GM19035 (cell line): ENCODE results near the gene MAML3.
"Not testable (repeated sequence)": the region's sequence is repeated elsewhere in the genome, so short reads cannot be mapped to it uniquely, and the experiment has no call there.

Experiments
- ATAC-seq: cut with Tn5 transposase; IDR thresholded peaks from one replicate; pipeline ENCODE4 v1.9.1; 2021; ENCODE audit not compliant: unreplicated experiment

The MAML3 gene

GRCh38 chr4:139710073-139710472 is 443.9 kb downstream of the MAML3 start:
- no peak for ATAC-seq

GRCh38 chr4:139709660-139710059 is 444.3 kb downstream of the MAML3 start:
- ATAC-seq, result no peak

GRCh38 chr4:139704915-139705485 is 449.0 kb downstream of the MAML3 start:
- no peak for ATAC-seq

GRCh38 chr4:139700568-139700967 is 453.4 kb downstream of the MAML3 start:
- no peak for ATAC-seq

- ATAC-seq, result not testable (repeated sequence)
These were observed 455.6 kb downstream of the MAML3 start for GRCh38 chr4:139698167-139698925.

GRCh38 chr4:139696491-139696890 is 457.5 kb downstream of the MAML3 start:
- no peak for ATAC-seq

GRCh38 chr4:139694522-139695107 is 459.4 kb downstream of the MAML3 start:
- ATAC-seq, result no peak

GRCh38 chr4:139692309-139693012 is 461.5 kb downstream of the MAML3 start:
- no peak for ATAC-seq

GRCh38 chr4:139690419-139690818 is 463.6 kb downstream of the MAML3 start:
- no peak for ATAC-seq

- ATAC-seq, result no peak
These were observed 464.8 kb downstream of the MAML3 start for GRCh38 chr4:139689093-139689722.

- no peak for ATAC-seq
These were observed 467.0 kb downstream of the MAML3 start for GRCh38 chr4:139686988-139687387.

- ATAC-seq, result no peak
These were observed 467.9 kb downstream of the MAML3 start for GRCh38 chr4:139686130-139686529.

- ATAC-seq, result no peak
These were observed 468.8 kb downstream of the MAML3 start for GRCh38 chr4:139685180-139685579.

- ATAC-seq, result no peak
These were observed 469.6 kb downstream of the MAML3 start for GRCh38 chr4:139684351-139684750.

- ATAC-seq, result no peak
These were observed 471.2 kb downstream of the MAML3 start for GRCh38 chr4:139682741-139683151.

- no peak for ATAC-seq
These were observed 471.7 kb downstream of the MAML3 start for GRCh38 chr4:139682309-139682708.

- ATAC-seq, result no peak
These were observed 476.9 kb downstream of the MAML3 start for GRCh38 chr4:139676913-139677585.

GRCh38 chr4:139676365-139676764 is 477.6 kb downstream of the MAML3 start:
- no peak for ATAC-seq

- ATAC-seq, result no peak
These were observed 478.3 kb downstream of the MAML3 start for GRCh38 chr4:139675651-139676050.

- no peak for ATAC-seq
These were observed 479.0 kb downstream of the MAML3 start for GRCh38 chr4:139674875-139675550.
